DOHH2 (cell line): ENCODE measurements around the gene MOV10L1.

Experiments used
- H3F3A ChIP-seq: fragments of 200-600 bp; sonication (generic), shearing (Covaris generic); 2 replicates; pipeline ENCODE4 v1.6.0; 2016; ENCODE audit warnings: antibody characterized with exemption, mild to moderate bottlenecking; ENCODE audit not compliant: control insufficient read depth, insufficient read depth
- H3K27ac ChIP-seq: fragments of 200-600 bp; sonication (generic); 2 replicates; pipeline ENCODE4 v1.5.1; 2014; ENCODE audit warnings: low read depth, mild to moderate bottlenecking, low read length, moderate library complexity
- H3K27me3 ChIP-seq: fragments of 200-600 bp; sonication (generic); 2 replicates; pipeline ENCODE4 v1.6.1; 2014; ENCODE audit warnings: mild to moderate bottlenecking, low read length, mixed read lengths; ENCODE audit not compliant: control insufficient read depth
- H3K36me3 ChIP-seq: fragments of 200-600 bp; sonication (generic); 2 replicates; pipeline ENCODE4 v1.6.1; 2014; ENCODE audit warnings: mild to moderate bottlenecking, low read length, moderate library complexity, mixed read lengths; ENCODE audit not compliant: control insufficient read depth
- H3K4me1 ChIP-seq: fragments of 200-600 bp; sonication (generic); 2 replicates; pipeline ENCODE4 v1.6.1; 2014; ENCODE audit warnings: mild to moderate bottlenecking, low read length, mixed read lengths; ENCODE audit not compliant: control insufficient read depth
- H3K4me2 ChIP-seq: fragments of 200-600 bp; sonication (generic); 2 replicates; pipeline ENCODE4 v1.6.0; 2014; ENCODE audit warnings: mild to moderate bottlenecking, low read length, moderate library complexity
- H3K4me3 ChIP-seq: fragments of 200-600 bp; sonication (generic); 2 replicates; pipeline ENCODE4 v1.5.1; 2014; ENCODE audit warnings: mild to moderate bottlenecking, low read length, mixed read lengths
- H3K79me2 ChIP-seq: fragments of 200-600 bp; sonication (generic); 2 replicates; pipeline ENCODE4 v1.6.1; 2014; ENCODE audit warnings: mild to moderate bottlenecking, low read length, mixed read lengths; ENCODE audit not compliant: control insufficient read depth
- H3K9me2 ChIP-seq: fragments of 200-600 bp; sonication (generic); replicated peaks from 2 replicates; pipeline ENCODE4 v1.6.1; 2014; ENCODE audit warnings: mild to moderate bottlenecking, low read length, mixed read lengths; ENCODE audit not compliant: control insufficient read depth
- H3K9me3 ChIP-seq: fragments of 200-600 bp; sonication (generic); 2 replicates; pipeline ENCODE4 v1.6.1; 2014; ENCODE audit warnings: antibody characterized with exemption, low read length, mixed read lengths; ENCODE audit not compliant: control insufficient read depth, insufficient read depth
- H4K20me1 ChIP-seq: fragments of 200-600 bp; sonication (generic); 2 replicates; pipeline ENCODE4 v1.6.0; 2014; ENCODE audit warnings: low read depth, mild to moderate bottlenecking, antibody characterized with exemption, low read length, moderate library complexity; ENCODE audit not compliant: control insufficient read depth, insufficient read depth
- EZH2phosphoT487 ChIP-seq: fragments of 200-600 bp; sonication (generic); IDR thresholded peaks from 2 replicates; pipeline ENCODE4 v1.6.1; 2017; ENCODE audit warnings: borderline replicate concordance, mild to moderate bottlenecking, antibody characterized with exemption, low read length, moderate library complexity, mixed read lengths
- TF ChIP-seq, protein P1 (sequence below): fragments of 200-600 bp; sonication (generic); IDR thresholded peaks from one replicate; pipeline ENCODE4 v1.5.1; 2014; ENCODE audit warnings: antibody characterized with exemption, mild to moderate bottlenecking, low read depth, low read length; ENCODE audit not compliant: poor library complexity, severe bottlenecking

Gene MOV10L1

DNA sequence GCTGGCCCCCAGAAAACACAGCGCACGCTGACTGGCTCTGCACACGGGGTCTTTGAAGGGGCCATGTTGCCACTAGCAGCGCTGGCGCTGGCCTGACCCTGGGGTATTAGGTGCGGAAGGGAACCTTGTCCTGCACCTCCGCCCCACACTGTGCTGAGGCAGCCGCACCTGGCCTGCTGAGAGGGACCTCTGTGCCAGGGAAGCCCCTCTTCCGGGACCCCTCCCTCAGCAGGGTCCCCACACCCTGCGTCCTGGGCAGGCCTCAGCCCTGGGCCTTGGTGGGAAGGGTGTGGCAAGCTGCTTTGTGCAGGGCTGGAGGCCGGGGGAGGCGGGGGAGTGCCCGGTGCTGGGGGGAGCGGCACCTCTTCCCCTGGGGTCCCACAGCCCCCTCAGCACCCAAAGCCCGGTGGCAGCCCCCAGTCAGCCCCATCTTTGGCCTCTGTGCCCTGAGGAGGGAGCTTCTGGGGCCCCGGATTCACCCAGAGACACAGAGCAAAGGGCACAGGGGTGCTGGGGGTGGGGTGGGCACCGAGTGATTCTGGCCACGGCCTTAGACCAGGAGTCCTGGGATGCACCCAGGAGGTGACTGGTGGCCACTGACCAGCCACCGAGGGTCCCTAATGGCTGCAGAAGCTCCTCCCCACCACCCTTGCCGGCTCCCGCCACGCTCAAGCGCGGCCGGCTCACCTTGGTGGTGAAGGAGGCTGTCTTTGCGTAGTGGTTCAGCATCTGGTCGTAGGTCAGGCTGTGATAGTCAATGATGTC is 43.1 kb upstream of the MOV10L1 start:
- H3K4me3 ChIP-seq: no peak overlapping the region
- no peaks in the 10 kb centered on the region for H3K79me2 ChIP-seq
- no peaks in the 10 kb centered on the region for H3F3A ChIP-seq
- H3K4me1 ChIP-seq: no peaks in the 10 kb centered on the region
- no peaks in the 10 kb centered on the region for H3K9me3 ChIP-seq
- H3K4me2 ChIP-seq: no peak overlapping the region
- H3K9me2 ChIP-seq: no peaks in the 10 kb centered on the region
- H3K27ac ChIP-seq: no peak overlapping the region
- H3K27me3 ChIP-seq: peaks cover 2% of the 10 kb centered on the region; the same call in 1 of the 2 replicates
- no peak for TF ChIP-seq EZH2phosphoT487
- TF ChIP-seq, protein P1, sequence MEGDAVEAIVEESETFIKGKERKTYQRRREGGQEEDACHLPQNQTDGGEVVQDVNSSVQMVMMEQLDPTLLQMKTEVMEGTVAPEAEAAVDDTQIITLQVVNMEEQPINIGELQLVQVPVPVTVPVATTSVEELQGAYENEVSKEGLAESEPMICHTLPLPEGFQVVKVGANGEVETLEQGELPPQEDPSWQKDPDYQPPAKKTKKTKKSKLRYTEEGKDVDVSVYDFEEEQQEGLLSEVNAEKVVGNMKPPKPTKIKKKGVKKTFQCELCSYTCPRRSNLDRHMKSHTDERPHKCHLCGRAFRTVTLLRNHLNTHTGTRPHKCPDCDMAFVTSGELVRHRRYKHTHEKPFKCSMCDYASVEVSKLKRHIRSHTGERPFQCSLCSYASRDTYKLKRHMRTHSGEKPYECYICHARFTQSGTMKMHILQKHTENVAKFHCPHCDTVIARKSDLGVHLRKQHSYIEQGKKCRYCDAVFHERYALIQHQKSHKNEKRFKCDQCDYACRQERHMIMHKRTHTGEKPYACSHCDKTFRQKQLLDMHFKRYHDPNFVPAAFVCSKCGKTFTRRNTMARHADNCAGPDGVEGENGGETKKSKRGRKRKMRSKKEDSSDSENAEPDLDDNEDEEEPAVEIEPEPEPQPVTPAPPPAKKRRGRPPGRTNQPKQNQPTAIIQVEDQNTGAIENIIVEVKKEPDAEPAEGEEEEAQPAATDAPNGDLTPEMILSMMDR: no peak
- no peaks in the 10 kb centered on the region for H3K36me3 ChIP-seq
- no peaks in the 10 kb centered on the region for H4K20me1 ChIP-seq

DNA sequence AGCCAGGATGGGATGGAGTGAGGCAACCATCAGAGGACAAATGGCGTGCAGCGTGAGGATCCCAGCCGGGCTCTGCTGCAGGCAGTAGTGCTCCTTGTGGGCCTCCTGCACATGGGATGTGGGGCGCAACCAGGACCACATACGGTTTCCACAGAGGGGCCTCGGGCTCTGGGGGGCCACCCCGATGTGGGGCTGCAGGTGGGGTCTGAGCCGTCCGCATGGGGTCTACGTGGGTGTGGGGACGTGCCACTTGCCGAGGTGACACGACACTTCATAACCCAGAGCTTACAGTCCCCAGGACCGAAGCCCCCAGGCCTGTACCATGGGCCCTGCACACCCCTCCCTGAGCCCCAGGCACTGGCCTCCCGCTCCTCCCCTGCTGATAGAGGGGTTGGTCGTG is 42.5 kb upstream of the MOV10L1 start:
- Histone ChIP-seq H3K79me2 (no peaks in the 10 kb centered on the region), H3K9me2 (no peaks in the 10 kb centered on the region), H3F3A (0 out of 2 replicates have a peak, but pooled peaks cover 2% of the 10 kb centered on the region), H3K36me3 (no peaks in the 10 kb centered on the region), H3K27me3 (peaks cover 2% of the 10 kb centered on the region; the same call in 1 of the 2 replicates), H3K27ac (no peak overlapping the region), H3K4me2 (no peak overlapping the region), H4K20me1 (no peaks in the 10 kb centered on the region), H3K4me3 (no peak overlapping the region), H3K9me3 (peaks cover 3% of the 10 kb centered on the region; the same call in 1 of the 2 replicates), H3K4me1 (no peaks in the 10 kb centered on the region)
- TF ChIP-seq, protein P1: no peak
- no peak for TF ChIP-seq EZH2phosphoT487

DNA sequence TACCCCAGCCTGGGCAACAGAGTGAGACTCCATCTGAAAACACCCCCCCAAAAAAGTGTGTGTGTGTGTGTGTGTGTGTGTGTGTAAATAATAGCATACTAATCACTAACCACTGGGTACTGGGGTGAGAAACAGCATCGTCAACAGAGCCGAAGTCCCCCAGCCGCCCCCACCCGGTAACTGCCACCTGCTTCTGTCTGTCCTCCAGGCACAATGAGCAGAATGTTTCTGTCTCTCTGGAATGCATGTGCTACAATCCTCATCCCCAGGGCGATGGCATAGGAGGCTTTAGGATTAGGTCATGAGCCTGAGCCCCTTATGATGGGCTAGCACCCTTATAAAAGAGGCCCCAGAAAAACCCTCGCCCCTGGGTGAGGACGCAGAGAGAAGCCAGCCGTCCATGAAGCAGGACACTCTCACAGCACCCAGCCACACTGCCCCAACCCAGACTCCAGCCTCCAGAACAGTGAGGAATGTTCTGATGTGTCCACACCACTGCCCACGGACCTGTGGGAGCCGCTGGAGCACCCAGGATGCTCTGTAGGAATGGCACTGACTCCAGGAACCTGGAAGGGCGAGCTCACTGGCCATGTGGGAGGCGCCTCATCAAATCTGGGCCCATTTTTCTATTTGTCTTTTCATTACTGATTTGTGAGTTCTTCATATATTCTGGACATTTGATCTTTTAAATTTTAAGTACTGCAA is 41.6 kb upstream of the MOV10L1 start:
- Histone ChIP-seq H4K20me1 (no peaks in the 10 kb centered on the region), H3K4me1 (no peaks in the 10 kb centered on the region)

More for the DNA sequence above, 41.6 kb upstream of the MOV10L1 start:
- H3K27ac ChIP-seq: no peak overlapping the region
- TF ChIP-seq, protein P1: no peak
- TF ChIP-seq EZH2phosphoT487: no peak
- no peak overlapping the region for H3K4me3 ChIP-seq
- H3K9me2 ChIP-seq: no peaks in the 10 kb centered on the region
- no peak overlapping the region for H3K4me2 ChIP-seq
- peaks cover 12% of the 10 kb centered on the region for H3K9me3 ChIP-seq
- H3K36me3 ChIP-seq: no peaks in the 10 kb centered on the region
- peaks cover 2% of the 10 kb centered on the region; the same call in 1 of the 2 replicates for H3K27me3 ChIP-seq
- H3K79me2 ChIP-seq: no peaks in the 10 kb centered on the region
- H3F3A ChIP-seq: peaks cover 7% of the 10 kb centered on the region; the same call in 1 of the 2 replicates
